Epithelial cell of proximal tubule (primary cell): ENCODE results near the gene PQBP1. TPM values are rescaled to one million over a fixed set of nuclear protein-coding genes. Genes with fewer than 3 reads are reported as not detected.
A peak's percentile ranks its signal among the peaks of the same experiment; 100 is the strongest.

Experiments used
- DNase-seq: peaks from one replicate; pipeline ENCODE4 v3.0.0-alpha.2; 2011; ENCODE audit warnings: low read depth
- H3K4me3 ChIP-seq: 2 replicates; pipeline ENCODE4 v1.5.1; 2011; ENCODE audit warnings: low read depth, mild to moderate bottlenecking, low read length
- total RNA-seq: library from RNA; depleted of rRNA; stranded (reverse); fragments of >200 nt; gene quantifications from 2 replicates; pipeline ENCODE4 v1.2.3, GENCODE V29; 2015
- TF ChIP-seq, protein P1 (sequence below): conservative IDR thresholded peaks from 2 replicates; pipeline ENCODE4 v1.5.1; 2012; ENCODE audit warnings: low read depth, mild to moderate bottlenecking, low read length

PQBP1 gene
- total RNA-seq, 1 donor from 2014 or later, result 84.6 TPM

DNA sequence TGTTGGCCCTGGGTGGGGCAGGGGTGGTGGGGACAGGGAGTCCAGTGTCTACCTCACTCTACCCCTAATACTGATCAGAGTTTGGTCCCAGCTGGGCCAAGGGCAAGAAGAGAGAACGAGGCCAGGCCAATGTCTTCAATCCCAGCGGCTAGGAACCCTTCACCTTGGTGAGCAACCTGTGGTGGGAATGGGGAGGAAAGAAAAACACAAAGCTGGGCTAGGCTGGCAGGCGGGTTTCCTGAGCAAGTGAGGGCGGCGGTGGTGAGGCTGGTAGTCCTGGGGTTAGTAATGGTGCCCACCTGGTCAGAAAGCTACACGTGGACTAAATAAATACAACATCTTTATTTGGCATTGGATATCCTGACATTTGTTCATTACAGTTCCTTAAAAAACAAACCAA is 5.6 kb downstream of the PQBP1 start:
- no peak overlapping the region for H3K4me3 ChIP-seq
- no peak for DNase-seq
- TF ChIP-seq, protein P1, sequence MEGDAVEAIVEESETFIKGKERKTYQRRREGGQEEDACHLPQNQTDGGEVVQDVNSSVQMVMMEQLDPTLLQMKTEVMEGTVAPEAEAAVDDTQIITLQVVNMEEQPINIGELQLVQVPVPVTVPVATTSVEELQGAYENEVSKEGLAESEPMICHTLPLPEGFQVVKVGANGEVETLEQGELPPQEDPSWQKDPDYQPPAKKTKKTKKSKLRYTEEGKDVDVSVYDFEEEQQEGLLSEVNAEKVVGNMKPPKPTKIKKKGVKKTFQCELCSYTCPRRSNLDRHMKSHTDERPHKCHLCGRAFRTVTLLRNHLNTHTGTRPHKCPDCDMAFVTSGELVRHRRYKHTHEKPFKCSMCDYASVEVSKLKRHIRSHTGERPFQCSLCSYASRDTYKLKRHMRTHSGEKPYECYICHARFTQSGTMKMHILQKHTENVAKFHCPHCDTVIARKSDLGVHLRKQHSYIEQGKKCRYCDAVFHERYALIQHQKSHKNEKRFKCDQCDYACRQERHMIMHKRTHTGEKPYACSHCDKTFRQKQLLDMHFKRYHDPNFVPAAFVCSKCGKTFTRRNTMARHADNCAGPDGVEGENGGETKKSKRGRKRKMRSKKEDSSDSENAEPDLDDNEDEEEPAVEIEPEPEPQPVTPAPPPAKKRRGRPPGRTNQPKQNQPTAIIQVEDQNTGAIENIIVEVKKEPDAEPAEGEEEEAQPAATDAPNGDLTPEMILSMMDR, result no peak

DNA sequence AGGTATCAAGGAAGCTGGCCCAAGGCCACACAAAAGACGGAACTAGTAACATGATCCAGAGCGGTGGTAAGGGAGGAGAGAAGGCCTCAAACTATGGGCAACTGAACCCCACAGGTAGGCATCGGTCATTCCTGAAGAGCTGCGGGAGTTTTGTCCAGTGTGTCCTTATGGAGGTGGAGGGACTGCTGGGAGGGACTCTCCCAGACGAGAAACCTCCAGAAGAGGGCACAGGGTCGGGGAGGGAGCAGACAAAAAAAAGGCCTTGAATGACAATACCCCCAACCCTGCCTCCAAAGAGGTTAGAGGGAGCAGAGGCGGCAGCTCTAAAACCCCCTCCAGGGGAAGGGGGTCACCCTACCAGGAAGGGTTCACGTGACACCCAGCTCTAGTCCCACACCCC is 6.5 kb downstream of the PQBP1 start:
- DNase-seq, result no peak
- TF ChIP-seq, protein P1, result no peak
- no peak overlapping the region for H3K4me3 ChIP-seq

DNA sequence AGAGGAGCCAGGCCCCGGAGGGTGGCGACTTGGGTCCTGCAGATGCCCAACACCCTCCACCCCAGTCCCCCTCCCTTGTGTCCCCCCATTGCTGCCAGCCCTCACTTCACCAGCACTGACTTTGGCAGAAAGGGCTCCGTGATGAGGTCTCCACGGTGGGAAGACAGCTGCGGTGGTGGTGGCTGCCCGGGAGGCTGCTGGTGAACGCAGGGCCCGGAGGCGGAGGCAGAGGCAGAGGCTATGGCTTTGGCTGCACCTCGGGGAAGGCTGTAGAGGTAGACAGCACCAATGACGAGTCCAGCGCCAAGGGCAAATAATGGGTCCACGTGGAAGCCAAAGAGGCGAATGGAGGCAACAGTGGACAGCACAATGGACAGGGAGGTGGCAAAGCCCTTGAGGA is 6.9 kb downstream of the PQBP1 start:
- TF ChIP-seq, protein P1, result no peak
- no peak overlapping the region for H3K4me3 ChIP-seq
- no peak for DNase-seq

DNA sequence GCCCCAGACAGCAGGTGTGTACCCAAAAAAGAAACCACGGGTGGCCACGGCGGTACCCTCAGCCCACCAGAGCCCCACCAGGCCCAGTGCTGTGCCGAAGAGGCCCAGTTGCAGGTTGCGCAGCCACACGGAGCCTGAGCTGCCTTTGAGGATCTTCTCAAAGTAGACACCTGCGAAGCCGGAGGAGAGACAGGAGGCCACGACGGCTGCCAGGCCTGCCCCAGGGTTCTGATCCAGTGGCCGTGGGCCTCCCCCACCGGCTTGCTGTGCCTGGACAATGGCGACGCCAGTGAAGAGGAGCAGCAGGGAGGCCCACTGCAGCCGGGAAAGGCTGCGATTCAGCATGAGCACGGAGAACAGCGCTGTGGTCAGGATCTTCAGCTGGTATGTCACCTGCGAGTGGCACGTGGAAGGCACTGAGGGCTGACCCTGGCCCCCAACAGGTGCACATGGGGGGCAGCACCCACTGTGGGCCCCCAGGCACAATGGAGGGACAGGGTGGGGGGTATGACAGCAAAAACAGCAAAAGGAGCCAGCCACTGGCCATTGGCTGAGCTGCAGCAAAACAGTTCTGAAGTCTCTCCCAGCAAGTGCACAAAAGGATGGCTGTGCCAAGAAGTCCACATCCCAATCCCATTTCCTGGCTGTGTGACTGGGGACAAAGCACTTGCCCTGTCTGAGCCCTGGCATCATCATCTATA is 7.5 kb downstream of the PQBP1 start:
- DNase-seq, result no peak
- TF ChIP-seq, protein P1, result no peak
- H3K4me3 ChIP-seq, result no peak overlapping the region

DNA sequence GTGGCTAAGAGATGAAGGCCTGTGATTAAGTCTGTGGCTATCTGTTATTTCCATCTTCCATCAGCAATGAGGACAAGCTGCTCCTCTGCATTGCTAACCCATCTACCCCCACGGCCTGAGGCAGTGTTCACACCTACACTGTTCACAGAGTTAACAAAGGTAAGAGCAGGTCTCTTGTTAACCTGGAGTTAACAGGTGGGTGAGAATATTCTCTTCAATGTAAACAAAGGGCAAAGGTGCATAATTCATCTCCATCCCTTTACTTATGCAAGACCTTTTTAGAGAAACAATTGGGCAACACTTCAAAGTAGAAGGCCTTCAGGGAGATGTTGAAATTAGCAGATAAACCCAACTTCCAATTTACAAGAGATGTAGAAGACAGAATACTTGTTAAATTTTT is 10.9 kb downstream of the PQBP1 start:
- no peak for DNase-seq
- no peak overlapping the region for H3K4me3 ChIP-seq
- TF ChIP-seq, protein P1, result no peak

DNA sequence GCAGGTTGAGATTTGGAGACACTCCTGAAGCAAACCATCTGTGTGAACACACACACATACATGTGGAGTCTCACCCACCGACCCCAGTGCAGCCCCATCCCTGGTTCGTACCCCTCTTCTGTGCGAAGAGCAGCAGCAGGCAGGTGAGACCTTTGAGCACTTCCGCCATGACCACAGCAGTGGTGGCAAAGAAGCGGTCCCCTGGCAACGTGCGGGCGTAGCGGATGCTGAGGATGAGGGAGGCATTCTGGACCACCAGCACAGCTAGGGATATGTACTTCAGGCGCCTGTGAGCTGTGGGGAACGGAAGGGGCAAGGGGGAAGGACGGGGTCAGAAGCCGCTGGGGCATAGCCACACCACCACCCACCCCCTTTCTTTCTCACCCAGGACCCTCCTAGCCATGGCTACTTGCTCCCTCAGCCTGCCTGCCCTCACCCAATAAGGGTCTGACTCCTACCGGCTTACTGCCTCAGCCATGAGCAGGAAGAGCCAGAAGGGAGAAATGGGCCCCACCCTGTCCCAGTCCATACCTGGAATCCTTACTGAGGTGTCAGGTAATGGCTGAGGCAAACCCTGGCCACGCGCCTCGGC is 12.1 kb downstream of the PQBP1 start:
- TF ChIP-seq, protein P1, result no peak

DNA sequence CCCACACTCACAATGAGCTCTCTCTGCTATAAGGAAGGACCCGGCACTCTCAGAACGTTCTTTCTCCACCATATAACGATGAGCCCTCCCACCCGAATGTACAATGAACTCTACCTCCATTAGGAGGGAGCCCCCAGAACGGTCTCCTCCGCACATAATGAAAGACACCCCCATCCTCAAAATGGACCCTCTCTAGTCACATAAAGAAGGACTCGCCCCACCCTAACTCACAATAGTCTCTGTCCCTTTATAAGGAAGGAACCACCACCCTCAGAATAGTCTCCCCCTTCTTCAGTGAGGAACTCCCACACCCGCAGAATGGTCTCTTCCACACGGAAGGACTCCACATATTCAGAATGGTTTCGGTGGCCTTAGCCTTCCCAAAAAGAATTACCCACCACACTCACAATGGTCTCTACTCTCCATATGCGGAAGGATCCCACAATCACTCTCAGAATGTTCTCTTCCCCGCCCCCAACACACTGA is 13.2 kb downstream of the PQBP1 start:
- TF ChIP-seq, protein P1, result no peak
- H3K4me3 ChIP-seq, result peak overlapping the region; percentile 78
- no peak for DNase-seq

More for the DNA sequence above, 12.1 kb downstream of the PQBP1 start:
- no peak for DNase-seq
- no peak overlapping the region for H3K4me3 ChIP-seq
